KBM-7 (cell line): ENCODE data around the gene SRM.
A peak's percentile ranks its signal among the peaks of the same experiment; 100 is the strongest.
"Not testable (repeated sequence)": the region's sequence is repeated elsewhere in the genome, so short reads cannot be mapped to it uniquely, and the experiment has no call there.

Experiments used
- DNase-seq: peaks from one replicate; pipeline ENCODE4 v3.0.0-alpha.2; 2015
- in situ Hi-C: fragments of 300-500 bp; cut with MboI; formaldehyde crosslinking; loops from 2 replicates; pipeline ENCODE4 v1.14.3; 2020; ENCODE audit warnings: low sequenced_read_pairs, low pct_unique_long_range_greater_than_20kb, mixed read lengths

The SRM gene

DNA sequence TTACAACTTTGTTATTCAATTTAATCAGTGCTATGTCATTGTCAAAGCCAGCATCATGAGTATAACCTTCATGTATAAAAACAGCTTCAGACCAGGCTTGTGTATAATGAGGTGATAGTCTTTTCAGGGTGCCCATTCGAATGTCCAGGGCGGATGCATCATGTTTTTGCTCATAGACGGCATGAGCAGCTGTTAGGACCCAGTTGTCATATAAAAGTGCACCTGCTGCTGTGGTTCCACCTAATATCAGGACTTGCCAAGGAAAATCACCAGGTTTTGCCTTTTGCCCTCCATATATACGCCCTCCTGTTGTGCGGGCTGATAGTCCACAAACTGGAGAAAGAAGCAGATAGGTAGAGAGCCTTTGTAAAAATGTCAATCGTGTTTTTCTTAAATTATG is 32.5 kb downstream of the SRM start:
- in situ Hi-C loops: loop anchor here (25.0 kb wide), 2 partner anchors 610 to 710 kb away; partner anchors contain the start of gene AGTRAP

DNA sequence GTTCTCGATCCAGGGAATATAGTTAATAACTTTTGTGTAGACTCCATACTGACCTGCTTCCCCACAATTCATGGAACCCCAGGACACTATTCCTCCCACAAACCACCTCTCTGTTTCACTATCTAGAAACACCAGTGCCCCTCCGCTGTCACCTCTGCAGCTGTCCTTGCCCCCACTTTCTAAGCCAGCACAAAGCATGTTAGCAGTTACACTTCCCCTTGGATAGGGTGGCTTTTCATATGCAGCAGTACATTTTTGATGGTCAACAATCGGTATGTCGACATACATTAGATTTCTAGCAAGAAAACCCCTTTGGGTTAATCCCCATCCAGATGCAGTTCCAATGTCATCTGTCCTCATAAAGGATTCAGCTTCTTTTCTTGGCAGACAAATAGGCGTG is 32.9 kb downstream of the SRM start:
- in situ Hi-C loops: loop anchor here (25.0 kb wide), 2 partner anchors 610 to 710 kb away; partner anchors contain the start of gene AGTRAP
- DNase-seq: no peak

More for the DNA sequence above, 32.5 kb downstream of the SRM start:
- DNase-seq: no peak

DNA sequence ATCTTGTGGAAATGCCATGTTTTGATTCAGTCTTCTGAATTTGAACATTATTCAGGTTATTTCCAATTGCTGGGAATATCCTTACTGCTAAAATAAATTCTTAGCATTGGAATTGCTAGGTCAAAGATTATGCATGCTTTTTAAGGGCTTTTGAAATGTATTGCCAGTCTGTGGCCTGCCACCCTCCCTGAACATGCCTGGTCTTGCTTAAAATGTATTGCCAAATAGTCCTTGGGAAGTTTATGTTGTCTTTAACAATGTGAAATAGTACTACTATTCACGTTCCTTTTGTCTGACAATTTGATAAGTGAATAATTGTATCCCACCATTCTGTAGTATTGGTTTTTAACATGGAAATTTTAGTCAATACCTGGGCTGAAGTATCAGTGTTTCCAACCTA is 33.8 kb downstream of the SRM start:
- in situ Hi-C loops: loop anchor here (25.0 kb wide), 2 partner anchors 611 to 711 kb away; partner anchors contain the start of gene AGTRAP
- DNase-seq: no peak

DNA sequence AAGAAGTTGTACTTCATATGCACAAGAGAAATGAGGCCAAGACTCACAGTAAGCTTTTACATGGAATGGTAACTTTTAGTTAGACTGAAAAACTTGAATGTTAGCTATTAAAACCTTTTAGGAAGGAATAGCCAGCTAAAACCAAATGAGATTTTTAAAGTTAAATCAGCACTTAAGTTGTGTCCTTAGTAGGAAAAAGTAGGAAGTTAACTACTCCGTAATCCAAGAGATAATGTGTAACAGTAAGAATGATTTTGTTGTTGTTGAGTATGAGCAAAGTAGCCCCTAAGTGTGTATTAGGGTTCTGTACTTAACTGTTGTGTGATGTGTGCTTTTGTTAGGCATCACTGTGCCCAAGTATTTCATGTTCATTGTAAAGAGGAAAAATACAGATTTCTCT is 34.2 kb downstream of the SRM start:
- no peak for DNase-seq
- in situ Hi-C loops: loop anchor here (25.0 kb wide), 2 partner anchors 612 to 712 kb away; partner anchors contain the start of gene AGTRAP

DNA sequence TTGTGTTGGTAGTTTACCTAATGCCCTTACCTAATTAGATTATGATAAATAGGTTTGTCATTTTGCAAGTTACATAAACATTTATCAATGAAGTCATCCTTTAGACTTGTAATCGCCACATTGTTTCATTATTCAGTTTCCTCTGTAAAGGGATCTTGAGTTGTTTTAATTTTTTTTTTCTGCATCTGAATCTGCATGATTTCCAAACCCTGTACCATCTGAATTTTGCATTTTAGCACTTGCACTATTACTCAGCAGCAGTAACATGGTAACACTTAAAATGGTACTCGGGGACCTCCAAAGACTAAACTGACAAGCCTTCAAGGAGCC is 35.0 kb downstream of the SRM start:
- no peak for DNase-seq
- in situ Hi-C loops: loop anchor here (25.0 kb wide), 2 partner anchors 612 to 712 kb away; partner anchors contain the start of gene AGTRAP

DNA sequence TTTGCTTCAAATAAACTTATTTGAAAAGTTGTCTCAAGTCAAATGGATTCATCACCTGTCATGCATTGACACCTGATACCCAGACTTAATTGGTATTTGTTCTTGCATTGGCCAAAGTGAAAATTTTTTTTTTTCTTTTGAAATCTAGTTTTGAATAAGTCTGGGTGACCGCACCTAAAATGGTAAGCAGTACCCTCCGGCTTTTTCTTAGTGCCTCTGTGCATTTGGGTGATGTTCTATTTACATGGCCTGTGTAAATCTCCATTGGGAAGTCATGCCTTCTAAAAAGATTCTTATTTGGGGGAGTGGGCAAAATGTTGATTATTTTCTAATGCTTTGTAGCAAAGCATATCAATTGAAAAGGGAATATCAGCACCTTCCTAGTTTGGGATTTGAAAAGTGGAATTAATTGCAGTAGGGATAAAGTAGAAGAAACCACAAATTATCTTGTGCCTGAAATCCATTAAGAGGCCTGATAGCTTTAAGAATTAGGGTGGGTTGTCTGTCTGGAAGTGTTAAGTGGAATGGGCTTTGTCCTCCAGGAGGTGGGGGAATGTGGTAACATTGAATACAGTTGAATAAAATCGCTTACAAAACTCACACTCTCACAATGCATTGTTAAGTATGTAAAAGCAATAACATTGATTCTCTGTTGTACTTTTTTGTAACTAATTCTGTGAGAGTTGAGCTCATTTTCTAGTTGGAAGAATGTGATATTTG is 35.5 kb downstream of the SRM start:
- no peak for DNase-seq
- in situ Hi-C loops: no loop called here

DNA sequence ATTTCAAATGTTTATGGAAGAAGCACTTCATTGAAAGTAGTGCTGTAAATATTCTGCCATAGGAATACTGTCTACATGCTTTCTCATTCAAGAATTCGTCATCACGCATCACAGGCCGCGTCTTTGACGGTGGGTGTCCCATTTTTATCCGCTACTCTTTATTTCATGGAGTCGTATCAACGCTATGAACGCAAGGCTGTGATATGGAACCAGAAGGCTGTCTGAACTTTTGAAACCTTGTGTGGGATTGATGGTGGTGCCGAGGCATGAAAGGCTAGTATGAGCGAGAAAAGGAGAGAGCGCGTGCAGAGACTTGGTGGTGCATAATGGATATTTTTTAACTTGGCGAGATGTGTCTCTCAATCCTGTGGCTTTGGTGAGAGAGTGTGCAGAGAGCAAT is 36.6 kb downstream of the SRM start:
- in situ Hi-C loops: no loop called here
- no peak for DNase-seq

DNA sequence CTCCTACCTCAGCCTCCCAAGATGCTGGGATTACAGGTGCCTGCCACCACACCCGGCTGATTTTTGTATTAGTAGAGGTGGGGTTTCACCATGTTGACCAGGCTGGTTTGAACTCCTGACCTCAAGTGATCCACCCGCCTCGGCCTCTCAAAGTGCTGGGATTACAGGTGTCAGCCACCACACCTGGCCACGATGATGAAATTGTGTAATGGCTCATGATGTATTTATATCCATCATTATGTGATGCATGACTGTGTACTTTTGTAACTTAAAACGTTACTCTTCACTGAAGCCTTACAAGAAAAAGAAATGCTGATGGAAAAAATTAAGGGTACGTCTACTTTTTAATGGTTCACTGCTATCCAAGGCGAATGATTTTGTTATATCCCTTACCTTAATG is 39.8 kb downstream of the SRM start:
- no peak for DNase-seq
- in situ Hi-C loops: no loop called here

DNA sequence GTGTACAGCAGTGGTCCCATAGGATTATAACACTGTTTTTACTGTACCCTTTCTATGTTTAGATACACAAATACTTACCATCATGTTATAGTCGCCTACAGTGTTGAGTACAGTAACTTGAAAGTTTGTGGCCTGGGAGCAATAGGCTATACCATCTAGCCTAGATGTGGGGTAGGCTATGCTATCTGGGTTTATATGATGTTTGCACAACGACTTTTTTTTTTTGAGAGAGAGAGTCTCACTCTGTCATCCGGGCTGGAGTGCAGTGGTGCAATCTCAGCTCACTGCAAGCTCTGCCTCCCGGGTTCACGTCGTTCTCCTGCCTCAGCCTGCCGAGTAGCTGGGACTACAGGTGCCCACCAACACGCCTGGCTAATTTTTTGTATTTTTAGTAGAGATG is 40.5 kb downstream of the SRM start:
- DNase-seq, in situ Hi-C loops: not testable (repeated sequence)

DNA sequence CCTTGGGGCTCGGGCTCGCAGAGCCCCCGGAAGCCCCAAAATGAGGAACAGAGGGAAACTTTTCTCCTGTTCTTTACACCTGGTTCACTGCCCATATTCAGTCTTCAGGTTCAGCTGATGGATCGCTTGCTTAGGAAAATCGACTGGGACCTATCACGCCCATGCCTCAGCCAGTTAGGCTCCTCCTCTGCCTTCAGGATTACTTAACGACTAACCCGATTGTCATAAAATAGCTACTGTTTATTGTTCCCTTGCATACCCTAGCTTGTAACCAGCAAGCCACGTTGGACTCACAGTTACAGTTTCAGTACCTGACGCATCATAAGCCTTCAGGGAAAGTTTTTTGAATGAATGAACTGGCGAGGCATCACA is 46.7 kb downstream of the SRM start:
- in situ Hi-C loops: no loop called here
- no peak for DNase-seq

DNA sequence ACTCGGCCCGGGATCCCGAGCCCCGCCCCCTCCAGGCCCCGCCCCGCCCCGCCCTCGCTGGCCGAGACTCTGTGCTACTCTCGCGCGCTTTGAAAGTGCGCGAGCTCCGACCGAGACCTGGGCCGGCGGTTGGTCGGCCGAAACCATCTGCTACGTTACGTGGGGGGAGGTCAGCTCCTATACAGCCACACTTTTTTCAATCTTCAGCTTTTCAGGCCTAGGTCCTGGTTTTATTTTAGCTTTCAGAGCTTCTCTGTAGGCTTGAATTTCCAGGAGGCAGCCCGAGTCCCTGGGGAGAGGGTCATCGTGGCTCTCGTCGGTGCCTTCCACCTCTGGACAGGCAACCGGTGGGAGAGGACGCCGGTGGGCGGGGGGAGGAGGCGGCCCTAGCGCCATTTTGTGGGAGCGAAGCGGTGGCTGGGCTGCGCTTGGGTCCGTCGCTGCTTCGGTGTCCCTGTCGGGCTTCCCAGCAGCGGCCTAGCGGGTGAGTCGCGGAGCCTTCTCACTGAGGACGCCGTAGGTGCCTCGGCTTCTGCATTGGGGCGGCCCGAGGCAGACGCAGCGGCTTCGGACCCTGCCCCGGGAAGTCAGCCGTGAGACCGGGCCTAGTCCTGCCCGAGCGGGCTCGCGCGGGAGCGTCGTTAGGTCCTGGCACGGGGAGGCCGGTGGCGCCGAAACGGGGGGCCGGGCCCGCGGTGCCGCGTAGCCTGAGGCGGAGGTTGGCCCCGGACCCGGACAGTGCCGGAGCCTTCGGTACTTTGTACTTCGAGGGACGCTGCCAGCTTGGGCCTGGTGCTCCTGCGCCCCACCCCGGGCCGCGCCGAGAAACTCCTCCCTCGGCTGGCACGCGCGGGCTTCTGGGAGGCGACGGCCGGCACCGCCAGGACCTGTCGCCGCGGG is 47.3 kb downstream of the SRM start, which contains the start of gene TARDBP:
Gene TARDBP (plus strand): TSS at position 395 of the 900 bp plus-strand sequence. CDS start 1,074 bp downstream, outside the sequence.
- DNase-seq: peak; percentile 92
- in situ Hi-C loops: no loop called here
